ENCODE data around the gene TRPV3.

- TF ChIP-seq ZNF292 (CRISPR knock-in tag; IDR thresholded peaks at IDR 0.05; ENCODE audit: borderline replicate concordance, low read depth), result no peak
- TF ChIP-seq, protein P1, sequence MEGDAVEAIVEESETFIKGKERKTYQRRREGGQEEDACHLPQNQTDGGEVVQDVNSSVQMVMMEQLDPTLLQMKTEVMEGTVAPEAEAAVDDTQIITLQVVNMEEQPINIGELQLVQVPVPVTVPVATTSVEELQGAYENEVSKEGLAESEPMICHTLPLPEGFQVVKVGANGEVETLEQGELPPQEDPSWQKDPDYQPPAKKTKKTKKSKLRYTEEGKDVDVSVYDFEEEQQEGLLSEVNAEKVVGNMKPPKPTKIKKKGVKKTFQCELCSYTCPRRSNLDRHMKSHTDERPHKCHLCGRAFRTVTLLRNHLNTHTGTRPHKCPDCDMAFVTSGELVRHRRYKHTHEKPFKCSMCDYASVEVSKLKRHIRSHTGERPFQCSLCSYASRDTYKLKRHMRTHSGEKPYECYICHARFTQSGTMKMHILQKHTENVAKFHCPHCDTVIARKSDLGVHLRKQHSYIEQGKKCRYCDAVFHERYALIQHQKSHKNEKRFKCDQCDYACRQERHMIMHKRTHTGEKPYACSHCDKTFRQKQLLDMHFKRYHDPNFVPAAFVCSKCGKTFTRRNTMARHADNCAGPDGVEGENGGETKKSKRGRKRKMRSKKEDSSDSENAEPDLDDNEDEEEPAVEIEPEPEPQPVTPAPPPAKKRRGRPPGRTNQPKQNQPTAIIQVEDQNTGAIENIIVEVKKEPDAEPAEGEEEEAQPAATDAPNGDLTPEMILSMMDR (CRISPR knock-in tag; IDR thresholded peaks at IDR 0.05), result no peak
- no peak for TF ChIP-seq GATA4 (IDR thresholded peaks at IDR 0.05; ENCODE audit: borderline replicate concordance, low read depth)
- TF ChIP-seq, protein P2, sequence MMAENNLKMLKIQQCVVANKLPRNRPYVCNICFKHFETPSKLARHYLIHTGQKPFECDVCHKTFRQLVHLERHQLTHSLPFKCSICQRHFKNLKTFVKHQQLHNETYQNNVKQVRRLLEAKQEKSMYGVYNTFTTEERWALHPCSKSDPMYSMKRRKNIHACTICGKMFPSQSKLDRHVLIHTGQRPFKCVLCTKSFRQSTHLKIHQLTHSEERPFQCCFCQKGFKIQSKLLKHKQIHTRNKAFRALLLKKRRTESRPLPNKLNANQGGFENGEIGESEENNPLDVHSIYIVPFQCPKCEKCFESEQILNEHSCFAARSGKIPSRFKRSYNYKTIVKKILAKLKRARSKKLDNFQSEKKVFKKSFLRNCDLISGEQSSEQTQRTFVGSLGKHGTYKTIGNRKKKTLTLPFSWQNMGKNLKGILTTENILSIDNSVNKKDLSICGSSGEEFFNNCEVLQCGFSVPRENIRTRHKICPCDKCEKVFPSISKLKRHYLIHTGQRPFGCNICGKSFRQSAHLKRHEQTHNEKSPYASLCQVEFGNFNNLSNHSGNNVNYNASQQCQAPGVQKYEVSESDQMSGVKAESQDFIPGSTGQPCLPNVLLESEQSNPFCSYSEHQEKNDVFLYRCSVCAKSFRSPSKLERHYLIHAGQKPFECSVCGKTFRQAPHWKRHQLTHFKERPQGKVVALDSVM (CRISPR knock-in tag; IDR thresholded peaks at IDR 0.05), result no peak
- no peak for TF ChIP-seq JUN (CRISPR knock-in tag; IDR thresholded peaks at IDR 0.05)
- TF ChIP-seq, protein P3, sequence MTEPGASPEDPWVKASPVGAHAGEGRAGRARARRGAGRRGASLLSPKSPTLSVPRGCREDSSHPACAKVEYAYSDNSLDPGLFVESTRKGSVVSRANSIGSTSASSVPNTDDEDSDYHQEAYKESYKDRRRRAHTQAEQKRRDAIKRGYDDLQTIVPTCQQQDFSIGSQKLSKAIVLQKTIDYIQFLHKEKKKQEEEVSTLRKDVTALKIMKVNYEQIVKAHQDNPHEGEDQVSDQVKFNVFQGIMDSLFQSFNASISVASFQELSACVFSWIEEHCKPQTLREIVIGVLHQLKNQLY (CRISPR knock-in tag; IDR thresholded peaks at IDR 0.05), result no peak
- no peak for TF ChIP-seq EP300 (IDR thresholded peaks at IDR 0.05; ENCODE audit: low read depth in 2 of 2, low read length in 2 of 2)
- no peak for TF ChIP-seq EP300 (CRISPR knock-in tag; IDR thresholded peaks at IDR 0.05; ENCODE audit: borderline replicate concordance)
- TF ChIP-seq HCFC1 (IDR thresholded peaks at IDR 0.05; ENCODE audit: low read depth, low read length), result no peak
- no peak for TF ChIP-seq ZSCAN20 (CRISPR knock-in tag; IDR thresholded peaks at IDR 0.05; ENCODE audit: borderline replicate concordance)
- no peak for TF ChIP-seq E2F5 (CRISPR knock-in tag; conservative IDR thresholded peaks at IDR 0.05)
These were observed 45.0 kb downstream of the TRPV3 start for GRCh38 chr17:3512505-3513171.
